ENCODE measurements around the gene KRTAP10-2. TPM values are rescaled to one million over a fixed set of nuclear protein-coding genes. Genes with fewer than 3 reads are reported as not detected.

The KRTAP10-2 gene
- total and polyA plus RNA-seq, 2 of the 4 experiments (the other 2 are of a cell fraction) = not detected

DNA sequence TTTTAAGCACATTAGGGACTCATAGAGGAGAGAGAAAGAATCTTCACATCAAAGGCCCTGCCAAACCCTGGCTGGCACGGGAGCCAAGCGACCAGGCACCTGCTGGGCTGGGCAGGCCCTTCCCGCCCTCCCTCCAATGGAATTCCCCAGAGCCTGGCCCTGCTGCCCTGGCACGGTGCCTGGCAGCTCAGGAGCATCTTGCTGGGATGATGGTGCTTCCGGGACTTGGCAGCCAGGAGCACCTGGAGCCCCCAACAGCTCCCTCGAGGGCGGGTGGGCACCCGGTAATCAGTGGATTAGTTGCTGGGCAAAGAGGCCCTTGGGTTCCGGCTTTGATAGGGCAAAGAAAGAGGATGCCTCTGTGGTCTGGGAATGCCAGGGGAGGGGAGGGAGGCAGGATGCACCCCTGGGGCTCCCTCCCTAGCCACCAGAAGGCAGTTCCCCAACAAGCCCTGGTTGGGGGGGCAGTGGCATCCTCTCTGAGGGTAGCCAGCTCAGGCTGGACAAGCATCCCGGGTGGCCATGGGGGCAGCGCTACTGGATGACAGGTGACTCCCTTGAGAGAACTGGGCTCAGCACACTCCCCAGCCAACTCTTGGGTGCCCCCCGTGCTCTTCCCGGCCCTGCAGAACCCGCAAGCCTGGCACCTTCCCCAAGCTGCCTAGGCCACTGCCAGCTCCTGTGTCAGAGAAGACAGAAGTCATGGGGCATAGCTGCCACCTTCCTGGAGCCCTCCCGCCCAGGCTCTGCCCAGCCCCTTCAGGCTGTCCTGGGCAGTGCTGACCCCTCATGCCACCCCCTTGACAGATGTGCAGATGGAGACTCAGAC is 37.7 kb downstream of the KRTAP10-2 start (continued):
- TF ChIP-seq POLR2A (IDR thresholded peaks at IDR 0.05; ENCODE audit: low read depth, low read length) = no peak

DNA sequence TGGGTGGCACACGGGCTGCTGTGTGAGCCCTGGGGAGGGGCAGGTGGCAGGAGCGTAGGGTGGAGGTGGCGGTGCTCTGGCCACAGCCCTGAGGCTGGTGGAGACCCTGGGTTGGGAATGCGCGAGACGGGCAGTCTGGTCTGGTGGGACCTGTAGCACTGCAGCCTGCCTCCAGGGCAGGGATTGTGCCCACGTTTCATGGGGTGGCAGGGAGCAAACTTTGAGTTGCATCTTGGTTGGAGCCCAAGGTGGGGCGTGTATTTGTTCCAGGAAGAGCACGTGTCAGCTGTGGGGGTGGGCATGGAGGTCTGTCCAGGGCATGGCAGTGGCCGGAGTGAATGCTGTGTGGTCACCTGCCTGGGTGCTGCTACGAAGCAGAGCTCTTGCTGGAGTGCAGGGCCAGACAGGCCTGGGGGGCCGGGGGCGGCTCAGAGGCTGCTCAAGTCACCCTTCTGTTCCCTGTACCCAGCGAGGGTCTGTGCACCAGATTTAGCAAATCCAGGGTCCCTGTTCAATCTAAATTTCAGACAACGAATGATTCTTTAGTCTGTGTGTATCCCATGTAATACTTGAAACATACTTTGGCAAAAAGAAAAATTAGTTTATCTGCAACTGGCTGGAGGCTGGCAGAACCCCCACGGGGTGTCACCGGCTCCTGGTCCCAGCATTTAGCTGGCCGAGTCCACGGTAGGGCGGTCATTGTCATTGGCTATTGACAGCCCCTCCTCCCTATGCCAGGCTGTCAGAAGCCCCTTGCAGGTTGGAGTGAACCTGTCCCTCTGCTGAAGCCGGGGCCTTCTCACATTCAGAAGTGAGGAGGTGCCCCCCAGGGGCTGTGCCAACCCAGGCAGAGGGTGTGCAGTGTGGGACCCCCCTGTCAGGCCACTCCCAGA is 38.6 kb downstream of the KRTAP10-2 start:
- in situ Hi-C loops (cut with MboI; ENCODE audit: low sequenced_read_pairs) = loop anchor here (25.0 kb wide), 1 partner anchor 425 kb away; the partner anchor contains the start of gene SLX9
- TF ChIP-seq SMC3 (IDR thresholded peaks at IDR 0.05; ENCODE audit: low read depth, low read length) (no peak), RFX5 (IDR thresholded peaks at IDR 0.05; ENCODE audit: low read depth, low read length) (no peak), FOS (IDR thresholded peaks at IDR 0.05; ENCODE audit: low read depth, low read length) (no peak), NFE2L2 (IDR thresholded peaks at IDR 0.05; ENCODE audit: low read depth, low read length) (no peak), MXI1 (IDR thresholded peaks at IDR 0.05; ENCODE audit: borderline replicate concordance, low read depth, low read length) (no peak), CEBPB (IDR thresholded peaks at IDR 0.05; ENCODE audit: low read depth, low read length) (no peak), RCOR1 (IDR thresholded peaks at IDR 0.05; ENCODE audit: insufficient replicate concordance, low read length) (no peak), RAD21 (IDR thresholded peaks at IDR 0.05; ENCODE audit: low read length) (no peak), MAZ (IDR thresholded peaks at IDR 0.05; ENCODE audit: borderline replicate concordance, low read depth, low read length) (no peak), MAFK (IDR thresholded peaks at IDR 0.05; ENCODE audit: low read depth, low read length) (no peak)
- TF ChIP-seq, protein P1, sequence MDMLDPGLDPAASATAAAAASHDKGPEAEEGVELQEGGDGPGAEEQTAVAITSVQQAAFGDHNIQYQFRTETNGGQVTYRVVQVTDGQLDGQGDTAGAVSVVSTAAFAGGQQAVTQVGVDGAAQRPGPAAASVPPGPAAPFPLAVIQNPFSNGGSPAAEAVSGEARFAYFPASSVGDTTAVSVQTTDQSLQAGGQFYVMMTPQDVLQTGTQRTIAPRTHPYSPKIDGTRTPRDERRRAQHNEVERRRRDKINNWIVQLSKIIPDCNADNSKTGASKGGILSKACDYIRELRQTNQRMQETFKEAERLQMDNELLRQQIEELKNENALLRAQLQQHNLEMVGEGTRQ (IDR thresholded peaks at IDR 0.05; ENCODE audit: low read depth, low read length) = no peak
- TF ChIP-seq, protein P2, sequence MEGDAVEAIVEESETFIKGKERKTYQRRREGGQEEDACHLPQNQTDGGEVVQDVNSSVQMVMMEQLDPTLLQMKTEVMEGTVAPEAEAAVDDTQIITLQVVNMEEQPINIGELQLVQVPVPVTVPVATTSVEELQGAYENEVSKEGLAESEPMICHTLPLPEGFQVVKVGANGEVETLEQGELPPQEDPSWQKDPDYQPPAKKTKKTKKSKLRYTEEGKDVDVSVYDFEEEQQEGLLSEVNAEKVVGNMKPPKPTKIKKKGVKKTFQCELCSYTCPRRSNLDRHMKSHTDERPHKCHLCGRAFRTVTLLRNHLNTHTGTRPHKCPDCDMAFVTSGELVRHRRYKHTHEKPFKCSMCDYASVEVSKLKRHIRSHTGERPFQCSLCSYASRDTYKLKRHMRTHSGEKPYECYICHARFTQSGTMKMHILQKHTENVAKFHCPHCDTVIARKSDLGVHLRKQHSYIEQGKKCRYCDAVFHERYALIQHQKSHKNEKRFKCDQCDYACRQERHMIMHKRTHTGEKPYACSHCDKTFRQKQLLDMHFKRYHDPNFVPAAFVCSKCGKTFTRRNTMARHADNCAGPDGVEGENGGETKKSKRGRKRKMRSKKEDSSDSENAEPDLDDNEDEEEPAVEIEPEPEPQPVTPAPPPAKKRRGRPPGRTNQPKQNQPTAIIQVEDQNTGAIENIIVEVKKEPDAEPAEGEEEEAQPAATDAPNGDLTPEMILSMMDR (conservative IDR thresholded peaks at IDR 0.05; ENCODE audit: low read depth, low read length) = no peak

More for the DNA sequence above, 38.6 kb downstream of the KRTAP10-2 start:
- BruUV-seq (replicated peaks) = no TSS peak
- no peak overlapping the region for H3K4me3 ChIP-seq (ENCODE audit: insufficient read depth, low read depth, low read length)
- H3K36me3 ChIP-seq (ENCODE audit: control insufficient read depth, insufficient read depth, low read length) = no peaks in the 10 kb centered on the region
- H3K4me1 ChIP-seq (ENCODE audit: control insufficient read depth, insufficient read depth, low read length) = no peaks in the 10 kb centered on the region
- H3K27ac ChIP-seq (ENCODE audit: insufficient read depth, low read length) = no peak overlapping the region
- DNase-seq (no peak), ATAC-seq (ENCODE audit: low read depth) (no peak)
- WGBS, 2 experiments (ENCODE audit: extremely low coverage in 2 of 2, insufficient read length in 1 of 2) = 65% methylated on average over 5 of the region's 21 CpGs; no CpG with 5 or more reads in 1 of the 2 experiments
- no peak overlapping the region for H4K91ac ChIP-seq (ENCODE audit: insufficient read depth, low read depth, low read length)
- no peak overlapping the region for H3K18ac ChIP-seq (ENCODE audit: low read depth, low read length)
- H3K56ac ChIP-seq (ENCODE audit: extremely low read depth, insufficient read depth, low read length) = no peak overlapping the region
- peaks cover 2% of the 10 kb centered on the region; the same call in 1 of the 2 replicates for H3K27me3 ChIP-seq (ENCODE audit: control insufficient read depth, insufficient read depth, low read length)
- dilution Hi-C loops (cut with HindIII; ENCODE audit: low sequenced_read_pairs, unreplicated experiment) = no loop called here
- no peaks in the 10 kb centered on the region for H4K20me1 ChIP-seq (ENCODE audit: insufficient read depth, low read length)
- no peaks in the 10 kb centered on the region for H3K79me1 ChIP-seq (ENCODE audit: low read depth in 1 of 2, low read length in 2 of 2)
- ChIA-PET POLR2A (ENCODE audit: unreplicated experiment) (no interaction called here), CTCF (no interaction called here)
- no peak overlapping the region for H4K8ac ChIP-seq (ENCODE audit: low read depth in 2 of 2, low read length in 2 of 2)
- intact Hi-C loops (cut with micrococcal nuclease) = no loop called here
- H3K4ac ChIP-seq (ENCODE audit: low read depth, low read length) = no peak overlapping the region
- H3K4me2 ChIP-seq (ENCODE audit: low read depth, low read length) = no peak overlapping the region
- no peak overlapping the region for H2AK9ac ChIP-seq (replicated peaks; ENCODE audit: low read depth, low read length, poor library complexity)
- no peak overlapping the region for H2BK15ac ChIP-seq (ENCODE audit: low read depth, low read length)
- no peak overlapping the region for H3K9ac ChIP-seq (ENCODE audit: low read depth, low read length)
- no peak overlapping the region for H2BK120ac ChIP-seq (ENCODE audit: low read depth, low read length)
- no peak overlapping the region for H3K23ac ChIP-seq (ENCODE audit: low read depth, low read length)
- no peaks in the 10 kb centered on the region for H3K9me1 ChIP-seq (ENCODE audit: insufficient read depth, low read length)
- H4K5ac ChIP-seq (ENCODE audit: low read depth, low read length) = no peak overlapping the region
- H2BK5ac ChIP-seq (ENCODE audit: low read depth, low read length, poor library complexity, severe bottlenecking) = no peak overlapping the region
- no peak overlapping the region for H2BK20ac ChIP-seq (ENCODE audit: low read depth, low read length)
- no peak overlapping the region for H2AFZ ChIP-seq (replicated peaks; ENCODE audit: low read length, poor library complexity)
- H3K14ac ChIP-seq (replicated peaks; ENCODE audit: low read depth, low read length) = no peak overlapping the region
- H3K9me3 ChIP-seq (ENCODE audit: control insufficient read depth, insufficient read depth, low read length) = no peaks in the 10 kb centered on the region; the same call in 1 of the 2 replicates
- H2AK5ac ChIP-seq (ENCODE audit: low read depth, low read length) = no peak overlapping the region

Data from IMR-90 (cell line).